Stimulated activated CD8-positive, alpha-beta memory T cell treated with anti-CD3 and anti-CD28 coated beads, Interleukin-4, amount 100 ng/mL, for 1 hour (primary cell): Measurements from ENCODE around the gene FAM20A.

Source experiments
- DNase-seq, 2 donors: peaks; one replicate each; pipeline ENCODE4 v3.0.0-alpha.2; 2020; ENCODE audit warnings: low read depth in 2 of 2, low spot score in 1 of 2

The FAM20A gene

DNA sequence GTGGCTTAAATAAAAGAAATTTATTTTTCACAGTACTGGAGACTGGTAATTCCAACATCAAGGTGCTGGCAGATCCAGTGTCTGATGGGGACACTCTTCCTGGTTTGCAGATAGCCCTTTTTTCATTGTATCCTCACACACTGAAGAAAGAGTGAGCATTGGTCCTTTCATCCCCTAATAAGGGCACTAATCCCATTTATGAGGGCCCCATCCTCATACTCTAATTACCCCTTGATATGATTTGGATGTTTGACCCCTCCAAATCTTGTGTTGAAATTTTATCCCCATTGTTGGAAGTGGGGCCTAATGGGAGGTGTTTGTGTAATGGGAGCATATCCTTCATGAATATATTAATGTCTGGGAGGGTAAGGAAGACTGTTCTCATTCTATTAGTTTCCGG lies 9.4 kb upstream of the FAM20A start:
- DNase-seq = no peak

DNA sequence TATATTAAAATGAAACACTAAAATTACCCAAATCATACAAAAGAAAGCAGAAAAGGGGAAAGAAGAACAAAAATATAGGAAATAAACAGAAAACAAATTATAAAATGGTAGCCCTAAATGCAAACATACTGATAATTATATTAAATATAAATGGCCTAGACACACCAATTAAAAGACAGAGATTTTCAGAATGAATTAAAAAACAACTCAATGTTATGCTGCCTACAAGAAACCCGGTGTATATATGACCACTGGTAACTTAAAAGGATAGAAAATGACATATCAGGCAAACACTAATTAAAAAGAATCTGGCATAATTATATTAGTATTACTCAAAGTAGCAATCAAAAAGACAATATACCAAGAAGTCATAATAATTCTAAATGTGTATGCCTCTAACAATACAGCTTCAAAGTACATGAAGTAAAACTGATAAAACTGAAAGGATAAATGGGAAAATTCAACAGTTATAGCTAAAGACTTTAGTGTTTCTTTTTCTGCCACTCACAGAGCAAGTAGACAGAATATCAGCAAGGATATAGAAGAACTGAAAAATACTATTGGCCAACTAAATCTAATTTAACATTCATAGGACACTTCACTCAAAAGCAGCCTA lies 7.5 kb upstream of the FAM20A start:
- no peak for DNase-seq

DNA sequence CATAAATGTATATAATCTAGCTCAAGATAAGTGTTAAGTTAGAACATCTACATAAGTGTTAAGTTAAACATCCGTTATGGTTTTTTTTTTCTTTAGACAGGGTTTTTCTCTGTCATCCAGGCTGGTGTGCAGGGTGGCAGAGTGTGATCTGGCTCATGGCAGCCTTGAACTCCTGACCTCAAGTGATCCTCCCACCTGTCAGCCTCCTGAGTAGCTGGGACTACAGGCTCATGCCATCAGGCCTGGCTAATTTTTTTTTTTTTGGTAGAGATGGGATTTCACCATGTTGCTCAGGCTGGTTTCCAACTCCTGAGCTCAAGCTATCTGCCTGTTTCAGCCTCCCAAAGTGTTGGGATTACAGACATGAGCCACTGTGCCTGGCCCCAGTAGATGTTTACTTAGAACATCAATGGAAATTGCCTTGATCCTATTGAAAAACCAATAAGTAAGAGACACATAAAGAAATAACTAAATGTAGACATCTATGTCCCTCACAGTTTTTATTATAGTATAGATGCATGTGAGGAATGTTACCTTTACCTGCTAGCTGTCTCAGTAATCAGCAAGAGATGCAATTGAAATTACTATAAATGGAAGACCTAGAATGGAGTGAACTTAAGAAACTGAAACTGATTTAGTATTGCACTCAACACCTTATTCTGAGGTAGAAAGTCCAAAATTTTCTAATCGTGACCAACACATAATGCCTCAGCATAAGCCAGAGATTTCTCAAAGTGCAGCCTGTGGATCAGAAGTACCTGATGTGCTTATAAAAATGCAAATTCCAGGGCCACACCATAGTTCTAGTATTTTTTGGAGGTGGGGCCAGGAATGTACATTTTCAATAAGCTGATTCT lies 5.5 kb upstream of the FAM20A start:
- no peak for DNase-seq

DNA sequence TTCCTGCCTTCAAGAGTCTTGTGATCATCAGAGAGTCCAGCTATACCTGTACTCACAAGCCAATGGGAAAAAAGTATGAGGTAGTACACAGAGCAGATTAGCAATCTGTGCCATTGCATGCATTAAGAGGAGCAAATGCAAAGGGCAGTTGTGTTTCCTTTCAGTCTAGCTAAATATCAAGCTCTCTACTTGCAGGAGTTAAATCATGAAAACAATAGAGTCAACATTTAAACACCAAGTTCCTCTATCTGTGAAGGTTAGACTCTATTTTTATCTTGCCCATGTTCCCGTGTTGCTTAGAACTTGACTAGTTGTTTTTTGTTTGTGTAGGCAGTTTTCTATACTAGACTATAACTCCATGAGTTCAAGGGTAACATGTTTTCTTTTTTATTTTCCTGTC lies 4.7 kb upstream of the FAM20A start:
- DNase-seq = no peak

- DNase-seq = no peak
Measured at GRCh38 chr17:68603656-68604055, 2.5 kb upstream of the FAM20A start.

DNA sequence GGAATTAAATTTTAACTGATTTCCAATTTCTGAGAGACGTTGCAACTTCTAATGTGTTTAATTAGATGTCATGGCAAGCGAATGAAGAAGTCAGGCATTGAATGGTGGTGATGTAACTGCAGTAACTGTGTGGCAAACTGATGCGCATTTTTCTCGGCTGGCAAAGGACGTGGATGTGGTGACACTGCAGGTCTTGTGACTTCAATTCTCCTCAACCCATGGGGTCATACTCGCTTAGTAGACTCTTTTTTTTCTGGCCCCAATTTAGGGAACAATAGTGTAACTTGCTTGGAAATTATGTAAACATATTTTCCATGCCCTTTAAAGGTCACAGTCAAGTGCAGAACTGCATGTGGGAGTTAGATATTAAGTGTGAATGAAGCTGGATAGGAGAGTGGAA lies 1.9 kb upstream of the FAM20A start:
- no peak for DNase-seq

DNA sequence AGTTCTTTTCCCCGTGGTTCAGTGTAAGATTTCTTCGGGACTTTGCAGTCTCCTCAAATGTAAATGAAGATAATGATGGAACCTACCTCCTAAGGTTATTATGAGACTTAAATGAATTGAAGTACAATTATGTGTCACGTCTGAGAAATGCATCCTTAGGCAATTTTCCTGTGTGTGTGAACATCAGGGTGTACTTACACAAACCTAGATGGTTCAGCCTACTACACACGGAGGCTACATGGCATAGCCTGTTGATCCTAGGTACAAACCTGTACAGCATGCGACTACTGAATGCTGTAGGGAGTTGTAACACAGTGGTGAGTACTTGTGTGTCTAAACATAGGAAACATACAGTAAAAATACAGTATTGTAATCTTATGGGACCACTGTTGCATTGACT lies 1.1 kb upstream of the FAM20A start:
- no peak for DNase-seq

GRCh38 chr17:68601565-68602288 lies 560 bp upstream of the FAM20A start:
- no peak for DNase-seq

DNA sequence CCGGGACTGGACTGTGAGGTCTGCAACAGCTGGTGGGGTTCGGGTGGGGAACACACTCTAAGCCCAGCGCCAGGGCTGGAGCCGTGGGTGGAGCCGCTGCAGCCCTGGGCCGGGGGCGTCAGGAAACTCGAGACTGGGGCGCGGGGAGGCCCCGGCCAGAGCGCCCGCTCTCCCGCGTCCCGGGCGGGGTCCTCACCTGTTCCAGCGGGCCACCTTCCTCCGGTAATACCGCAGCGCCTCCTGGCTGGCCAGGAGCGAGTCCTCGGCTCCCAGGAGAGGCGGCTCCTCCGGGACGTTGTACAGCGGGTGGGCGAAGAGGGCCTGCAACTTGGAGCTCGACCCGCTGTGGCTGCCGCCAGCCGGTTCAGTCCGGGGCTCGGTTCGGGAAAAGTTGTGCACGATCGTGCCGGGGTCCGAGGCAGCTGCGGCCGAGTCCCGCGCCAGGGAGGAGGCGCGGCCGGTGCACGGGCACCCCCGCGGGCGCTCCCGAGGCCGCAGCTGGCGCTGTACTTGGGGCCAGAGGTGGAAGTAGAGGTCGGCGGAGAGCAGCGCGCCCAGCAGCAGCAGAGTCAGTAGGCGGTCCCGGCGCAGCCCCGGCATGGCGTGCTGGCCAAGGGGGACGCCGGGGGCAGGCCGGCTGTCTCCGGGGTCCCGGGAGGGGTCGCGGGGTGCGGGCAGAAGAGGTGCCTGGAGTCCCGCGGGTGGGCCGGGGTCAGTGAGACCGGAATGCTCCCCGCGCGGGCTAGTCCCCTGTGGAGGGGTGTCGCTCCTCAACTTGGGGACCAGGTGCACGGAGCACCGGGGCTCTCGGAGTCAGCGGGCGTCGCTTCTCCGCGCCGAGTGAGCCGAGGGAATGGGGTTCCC lies 868 bp downstream of the FAM20A start:
- no peak for DNase-seq

GRCh38 chr17:68599552-68600066 lies 1.6 kb downstream of the FAM20A start:
- no peak for DNase-seq

- no peak for DNase-seq
Measured at GRCh38 chr17:68599091-68599490, 2.1 kb downstream of the FAM20A start.

DNA sequence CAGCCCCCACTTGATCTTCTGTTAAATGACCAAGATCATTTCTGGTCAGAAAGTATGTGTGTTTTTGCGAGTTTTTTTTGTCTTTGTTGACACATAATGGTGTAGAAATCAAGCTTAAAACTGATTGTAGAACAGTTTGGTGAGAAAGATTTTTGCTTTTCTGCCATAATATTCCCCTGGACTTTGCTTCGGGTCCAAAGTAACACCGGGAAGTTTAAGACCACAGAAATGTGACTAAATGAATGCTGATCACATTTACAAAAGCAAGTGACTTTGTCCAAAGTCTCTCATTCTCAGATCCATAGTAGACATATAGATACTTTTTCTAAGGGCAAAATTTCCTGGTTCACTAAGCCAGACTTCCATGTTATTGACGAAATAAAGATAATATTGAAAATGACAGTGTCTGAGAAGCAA lies 2.6 kb downstream of the FAM20A start:
- DNase-seq = no peak

DNA sequence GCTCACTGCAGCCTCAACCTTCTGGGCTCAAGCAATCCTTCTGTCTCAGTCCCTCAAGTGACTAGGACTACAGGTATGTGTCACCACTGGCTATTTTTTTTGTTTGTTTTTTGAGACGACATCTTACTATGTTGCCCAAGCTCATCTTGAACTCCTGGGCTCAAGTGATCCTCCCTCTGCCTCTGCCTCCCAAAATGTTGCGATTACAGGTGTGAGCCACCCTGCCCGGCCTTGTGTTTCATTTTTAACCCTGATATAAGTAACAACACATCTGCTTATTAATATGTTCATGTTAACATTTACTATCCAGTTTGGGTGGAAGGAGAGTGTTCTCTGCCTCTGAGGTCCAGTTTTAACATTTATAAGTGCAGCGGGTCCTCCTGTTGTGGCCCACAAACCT lies 3.1 kb downstream of the FAM20A start:
- DNase-seq = no peak

DNA sequence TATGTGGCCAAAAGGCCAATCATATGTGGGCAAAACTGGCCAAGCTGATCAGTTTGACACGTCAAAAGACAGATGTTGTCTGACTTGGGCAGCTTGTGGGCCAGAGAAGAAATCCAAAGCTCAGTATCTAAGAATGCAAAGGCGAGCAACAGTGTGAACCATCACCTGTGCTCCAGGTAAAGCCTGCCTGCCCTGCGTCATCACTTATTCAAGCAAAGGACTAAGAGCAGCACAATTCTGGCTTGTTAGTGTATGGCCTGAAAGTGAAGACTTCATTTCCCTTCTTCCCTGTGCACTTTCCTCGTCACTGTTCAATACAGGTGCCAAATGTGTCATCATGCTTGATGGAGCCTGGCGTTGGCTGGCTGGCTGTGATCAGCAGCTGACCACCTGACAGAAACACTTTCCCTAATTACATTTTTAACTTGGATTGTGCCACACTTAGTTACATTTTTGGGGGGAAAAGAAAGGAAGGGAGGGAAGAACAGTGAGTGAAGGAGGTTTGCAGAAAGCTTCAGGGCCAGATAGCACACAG lies 4.7 kb downstream of the FAM20A start:
- DNase-seq = no peak

DNA sequence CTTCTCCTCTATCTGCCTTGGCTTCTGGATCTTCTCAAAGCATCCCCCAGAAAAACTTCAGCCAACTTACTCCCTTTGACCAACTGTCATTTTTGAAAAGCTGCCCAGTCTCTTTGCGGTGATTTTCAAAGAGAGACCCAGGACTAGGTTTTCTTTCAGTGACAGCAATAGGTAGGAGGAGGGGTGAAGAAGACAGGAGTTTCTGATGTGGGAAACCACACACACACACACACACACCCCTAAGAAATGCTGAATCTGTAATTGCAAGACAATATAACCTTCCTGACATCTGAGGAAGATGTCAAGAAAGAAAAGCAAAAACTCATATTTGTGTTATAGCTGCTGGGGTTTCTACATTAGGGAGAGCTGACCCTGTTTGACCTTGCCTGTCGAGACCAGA lies 5.2 kb downstream of the FAM20A start:
- no peak for DNase-seq

- DNase-seq = no peak
Measured at GRCh38 chr17:68595496-68595895, 5.7 kb downstream of the FAM20A start.

DNA sequence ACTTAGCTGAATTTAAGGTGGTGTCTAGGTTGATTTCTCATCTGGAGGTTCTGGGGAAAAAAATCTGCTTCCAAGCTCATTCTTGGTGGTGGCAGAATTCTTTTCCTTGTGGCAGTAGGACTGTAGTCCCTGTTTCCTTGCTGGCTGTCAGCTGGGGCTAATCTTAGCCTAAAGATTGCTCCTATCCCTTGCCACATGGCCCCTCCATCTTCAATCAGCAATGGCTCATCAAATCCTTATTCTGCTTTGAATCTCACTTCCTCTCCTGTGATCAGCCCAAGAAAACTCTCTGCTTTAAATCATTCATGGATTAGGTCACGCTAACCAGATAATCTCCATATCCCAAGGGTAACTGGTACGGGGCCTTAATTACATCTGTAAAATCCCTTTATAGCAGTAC lies 6.6 kb downstream of the FAM20A start:
- no peak for DNase-seq

DNA sequence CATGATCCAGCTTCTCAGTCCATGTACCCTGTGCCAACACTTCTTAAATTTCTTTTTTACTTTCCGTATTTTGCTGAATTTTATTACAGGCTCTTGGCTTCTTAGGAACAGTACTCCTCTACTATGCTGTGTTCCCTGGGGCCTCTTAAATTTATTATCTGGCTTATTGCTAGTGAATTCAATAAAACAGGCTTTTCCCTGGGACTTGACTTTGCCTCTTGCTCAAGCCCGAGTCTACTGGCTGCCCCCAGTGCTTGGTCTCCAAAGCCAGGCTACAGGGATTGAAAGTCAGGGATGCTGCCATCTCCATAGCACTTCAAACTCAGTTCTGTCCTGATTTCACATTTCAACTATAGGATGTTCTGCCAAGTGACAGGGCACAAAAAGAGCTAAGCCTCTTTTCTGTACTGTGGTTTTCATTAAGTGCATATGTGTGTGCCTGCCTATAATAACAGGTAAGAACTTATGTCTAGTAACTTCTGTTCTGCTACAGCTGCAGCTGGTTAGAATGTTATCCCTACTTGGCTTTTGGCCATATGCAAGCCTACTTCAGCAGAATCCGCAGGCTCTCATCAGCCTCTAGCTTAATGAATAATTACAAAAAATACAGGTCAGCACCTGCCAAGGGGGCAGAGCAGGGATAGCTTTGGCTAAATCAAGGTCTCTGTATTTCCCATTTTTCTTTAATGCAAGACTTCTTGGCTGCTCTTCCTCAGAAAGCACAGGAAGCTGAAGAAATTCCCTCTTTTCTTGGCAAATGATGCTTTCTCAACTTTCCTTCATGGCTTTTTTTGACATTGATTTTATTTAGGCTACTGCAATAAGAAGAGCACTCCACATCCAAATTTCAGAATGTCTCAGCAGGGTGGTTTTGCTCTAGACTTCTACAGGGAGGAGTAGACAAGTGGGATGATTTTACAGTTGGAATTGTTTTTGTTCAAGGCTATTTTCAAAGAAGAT lies 8.2 kb downstream of the FAM20A start:
- no peak for DNase-seq

DNA sequence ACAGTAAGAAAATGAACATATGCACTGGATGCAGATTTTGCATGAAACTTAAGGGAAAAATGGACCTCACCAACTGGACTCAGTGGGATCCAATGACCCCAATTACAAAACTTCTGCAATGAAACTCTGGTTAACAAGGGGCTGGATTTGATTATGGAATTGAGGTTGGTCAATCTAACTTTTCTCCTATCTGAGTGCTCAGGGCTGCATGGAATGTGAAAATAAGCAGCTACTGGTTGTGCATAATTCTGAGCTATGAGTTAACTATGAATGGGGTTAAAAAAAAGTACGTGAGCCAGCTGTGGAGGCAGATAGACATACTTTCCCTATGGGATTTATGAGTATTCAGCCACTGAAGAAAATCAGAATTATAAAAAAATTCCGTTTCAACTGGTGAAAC lies 9.2 kb downstream of the FAM20A start:
- DNase-seq = no peak

DNA sequence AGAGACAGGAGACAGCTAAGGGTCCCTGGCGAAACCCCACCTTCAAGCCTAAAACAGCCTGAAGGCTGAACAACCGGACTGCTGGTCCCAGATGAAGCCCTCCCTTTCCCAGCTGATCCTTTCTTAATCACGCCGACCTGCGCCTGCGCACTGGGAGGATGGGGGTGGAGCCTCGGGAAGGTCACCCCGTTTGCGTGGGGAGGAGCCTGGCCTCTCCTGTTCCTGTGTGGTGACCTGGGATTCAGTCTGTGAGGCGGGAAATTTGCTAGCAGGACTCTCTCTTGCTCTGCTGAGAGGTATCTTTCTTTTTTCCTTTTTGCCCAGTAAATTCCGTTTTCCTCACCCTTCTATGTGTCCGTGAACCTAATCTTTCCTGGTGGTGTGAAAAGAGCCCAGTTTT lies 9.6 kb downstream of the FAM20A start:
- DNase-seq = no peak
